ENCODE results near the gene JAK3. TPM values are rescaled to one million over a fixed set of nuclear protein-coding genes. Genes with fewer than 3 reads are reported as not detected.

The JAK3 gene
- total and polyA plus RNA-seq, 2 of the 13 experiments (the other 11 are each of a cell fraction or from before 2014, with no cell fraction given): 3.4 to 18.6 TPM

DNA sequence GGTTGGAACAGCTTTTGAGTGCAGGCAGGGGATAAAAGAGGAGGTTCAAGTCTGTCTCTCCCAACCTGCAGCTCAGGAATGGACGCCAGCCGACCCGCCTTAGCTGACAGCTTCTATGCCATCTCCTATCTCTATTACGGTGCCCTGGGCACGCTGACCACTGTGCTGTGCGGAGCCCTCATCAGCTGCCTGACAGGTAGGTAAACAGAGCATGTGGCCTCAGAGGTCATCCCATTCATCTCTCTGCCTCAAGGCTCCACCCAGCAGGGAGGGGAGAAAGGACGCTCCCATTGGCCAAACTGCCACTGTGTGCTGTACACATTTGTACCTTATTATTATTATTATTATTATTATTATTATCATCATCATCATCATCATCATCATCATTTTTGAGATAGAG lies 40.5 kb upstream of the JAK3 start (continued):
- TF ChIP-seq, protein P1, sequence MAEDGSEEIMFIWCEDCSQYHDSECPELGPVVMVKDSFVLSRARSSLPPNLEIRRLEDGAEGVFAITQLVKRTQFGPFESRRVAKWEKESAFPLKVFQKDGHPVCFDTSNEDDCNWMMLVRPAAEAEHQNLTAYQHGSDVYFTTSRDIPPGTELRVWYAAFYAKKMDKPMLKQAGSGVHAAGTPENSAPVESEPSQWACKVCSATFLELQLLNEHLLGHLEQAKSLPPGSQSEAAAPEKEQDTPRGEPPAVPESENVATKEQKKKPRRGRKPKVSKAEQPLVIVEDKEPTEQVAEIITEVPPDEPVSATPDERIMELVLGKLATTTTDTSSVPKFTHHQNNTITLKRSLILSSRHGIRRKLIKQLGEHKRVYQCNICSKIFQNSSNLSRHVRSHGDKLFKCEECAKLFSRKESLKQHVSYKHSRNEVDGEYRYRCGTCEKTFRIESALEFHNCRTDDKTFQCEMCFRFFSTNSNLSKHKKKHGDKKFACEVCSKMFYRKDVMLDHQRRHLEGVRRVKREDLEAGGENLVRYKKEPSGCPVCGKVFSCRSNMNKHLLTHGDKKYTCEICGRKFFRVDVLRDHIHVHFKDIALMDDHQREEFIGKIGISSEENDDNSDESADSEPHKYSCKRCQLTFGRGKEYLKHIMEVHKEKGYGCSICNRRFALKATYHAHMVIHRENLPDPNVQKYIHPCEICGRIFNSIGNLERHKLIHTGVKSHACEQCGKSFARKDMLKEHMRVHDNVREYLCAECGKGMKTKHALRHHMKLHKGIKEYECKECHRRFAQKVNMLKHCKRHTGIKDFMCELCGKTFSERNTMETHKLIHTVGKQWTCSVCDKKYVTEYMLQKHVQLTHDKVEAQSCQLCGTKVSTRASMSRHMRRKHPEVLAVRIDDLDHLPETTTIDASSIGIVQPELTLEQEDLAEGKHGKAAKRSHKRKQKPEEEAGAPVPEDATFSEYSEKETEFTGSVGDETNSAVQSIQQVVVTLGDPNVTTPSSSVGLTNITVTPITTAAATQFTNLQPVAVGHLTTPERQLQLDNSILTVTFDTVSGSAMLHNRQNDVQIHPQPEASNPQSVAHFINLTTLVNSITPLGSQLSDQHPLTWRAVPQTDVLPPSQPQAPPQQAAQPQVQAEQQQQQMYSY (CRISPR knock-in tag; IDR thresholded peaks at IDR 0.05): no peak
- TF ChIP-seq ZNF766 (CRISPR knock-in tag; IDR thresholded peaks at IDR 0.05; ENCODE audit: borderline replicate concordance) (no peak), JUND (CRISPR knock-in tag; IDR thresholded peaks at IDR 0.05) (no peak), MEIS2 (CRISPR knock-in tag; IDR thresholded peaks at IDR 0.05) (peak; percentile 89; the same call in 1 of the 2 replicates), HOXD1 (CRISPR knock-in tag; IDR thresholded peaks at IDR 0.05) (no peak), SAP130 (CRISPR knock-in tag; IDR thresholded peaks at IDR 0.05; ENCODE audit: low read depth) (peak; percentile 19; the same call in 1 of the 2 replicates), DNMT1 (CRISPR knock-in tag; IDR thresholded peaks at IDR 0.05) (no peak), ZNF354B (CRISPR knock-in tag; IDR thresholded peaks at IDR 0.05) (no peak), NR1H2 (CRISPR knock-in tag; IDR thresholded peaks at IDR 0.05; ENCODE audit: borderline replicate concordance, low read depth) (no peak), ZNF550 (CRISPR knock-in tag; IDR thresholded peaks at IDR 0.05; ENCODE audit: borderline replicate concordance) (no peak), ZNF207 (IDR thresholded peaks at IDR 0.05; ENCODE audit: borderline replicate concordance) (no peak), SP5 (CRISPR knock-in tag; IDR thresholded peaks at IDR 0.05; ENCODE audit: borderline replicate concordance, low read depth) (no peak)
- TF ChIP-seq, protein P2, sequence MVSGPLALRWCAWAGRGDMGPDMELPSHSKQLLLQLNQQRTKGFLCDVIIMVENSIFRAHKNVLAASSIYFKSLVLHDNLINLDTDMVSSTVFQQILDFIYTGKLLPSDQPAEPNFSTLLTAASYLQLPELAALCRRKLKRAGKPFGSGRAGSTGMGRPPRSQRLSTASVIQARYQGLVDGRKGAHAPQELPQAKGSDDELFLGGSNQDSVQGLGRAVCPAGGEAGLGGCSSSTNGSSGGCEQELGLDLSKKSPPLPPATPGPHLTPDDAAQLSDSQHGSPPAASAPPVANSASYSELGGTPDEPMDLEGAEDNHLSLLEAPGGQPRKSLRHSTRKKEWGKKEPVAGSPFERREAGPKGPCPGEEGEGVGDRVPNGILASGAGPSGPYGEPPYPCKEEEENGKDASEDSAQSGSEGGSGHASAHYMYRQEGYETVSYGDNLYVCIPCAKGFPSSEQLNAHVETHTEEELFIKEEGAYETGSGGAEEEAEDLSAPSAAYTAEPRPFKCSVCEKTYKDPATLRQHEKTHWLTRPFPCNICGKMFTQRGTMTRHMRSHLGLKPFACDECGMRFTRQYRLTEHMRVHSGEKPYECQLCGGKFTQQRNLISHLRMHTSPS (CRISPR knock-in tag; IDR thresholded peaks at IDR 0.05; ENCODE audit: low read depth): no peak
- TF ChIP-seq, protein P3, sequence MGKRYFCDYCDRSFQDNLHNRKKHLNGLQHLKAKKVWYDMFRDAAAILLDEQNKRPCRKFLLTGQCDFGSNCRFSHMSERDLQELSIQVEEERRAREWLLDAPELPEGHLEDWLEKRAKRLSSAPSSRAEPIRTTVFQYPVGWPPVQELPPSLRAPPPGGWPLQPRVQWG (CRISPR knock-in tag; IDR thresholded peaks at IDR 0.05; ENCODE audit: borderline replicate concordance, low read depth): no peak
- TF ChIP-seq, protein P4, sequence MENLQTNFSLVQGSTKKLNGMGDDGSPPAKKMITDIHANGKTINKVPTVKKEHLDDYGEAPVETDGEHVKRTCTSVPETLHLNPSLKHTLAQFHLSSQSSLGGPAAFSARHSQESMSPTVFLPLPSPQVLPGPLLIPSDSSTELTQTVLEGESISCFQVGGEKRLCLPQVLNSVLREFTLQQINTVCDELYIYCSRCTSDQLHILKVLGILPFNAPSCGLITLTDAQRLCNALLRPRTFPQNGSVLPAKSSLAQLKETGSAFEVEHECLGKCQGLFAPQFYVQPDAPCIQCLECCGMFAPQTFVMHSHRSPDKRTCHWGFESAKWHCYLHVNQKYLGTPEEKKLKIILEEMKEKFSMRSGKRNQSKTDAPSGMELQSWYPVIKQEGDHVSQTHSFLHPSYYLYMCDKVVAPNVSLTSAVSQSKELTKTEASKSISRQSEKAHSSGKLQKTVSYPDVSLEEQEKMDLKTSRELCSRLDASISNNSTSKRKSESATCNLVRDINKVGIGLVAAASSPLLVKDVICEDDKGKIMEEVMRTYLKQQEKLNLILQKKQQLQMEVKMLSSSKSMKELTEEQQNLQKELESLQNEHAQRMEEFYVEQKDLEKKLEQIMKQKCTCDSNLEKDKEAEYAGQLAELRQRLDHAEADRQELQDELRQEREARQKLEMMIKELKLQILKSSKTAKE (CRISPR knock-in tag; IDR thresholded peaks at IDR 0.05; ENCODE audit: borderline replicate concordance): no peak
- TF ChIP-seq, protein P5, sequence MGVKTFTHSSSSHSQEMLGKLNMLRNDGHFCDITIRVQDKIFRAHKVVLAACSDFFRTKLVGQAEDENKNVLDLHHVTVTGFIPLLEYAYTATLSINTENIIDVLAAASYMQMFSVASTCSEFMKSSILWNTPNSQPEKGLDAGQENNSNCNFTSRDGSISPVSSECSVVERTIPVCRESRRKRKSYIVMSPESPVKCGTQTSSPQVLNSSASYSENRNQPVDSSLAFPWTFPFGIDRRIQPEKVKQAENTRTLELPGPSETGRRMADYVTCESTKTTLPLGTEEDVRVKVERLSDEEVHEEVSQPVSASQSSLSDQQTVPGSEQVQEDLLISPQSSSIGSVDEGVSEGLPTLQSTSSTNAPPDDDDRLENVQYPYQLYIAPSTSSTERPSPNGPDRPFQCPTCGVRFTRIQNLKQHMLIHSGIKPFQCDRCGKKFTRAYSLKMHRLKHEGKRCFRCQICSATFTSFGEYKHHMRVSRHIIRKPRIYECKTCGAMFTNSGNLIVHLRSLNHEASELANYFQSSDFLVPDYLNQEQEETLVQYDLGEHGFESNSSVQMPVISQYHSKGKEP (CRISPR knock-in tag; IDR thresholded peaks at IDR 0.05): no peak
- TF ChIP-seq, protein P6, sequence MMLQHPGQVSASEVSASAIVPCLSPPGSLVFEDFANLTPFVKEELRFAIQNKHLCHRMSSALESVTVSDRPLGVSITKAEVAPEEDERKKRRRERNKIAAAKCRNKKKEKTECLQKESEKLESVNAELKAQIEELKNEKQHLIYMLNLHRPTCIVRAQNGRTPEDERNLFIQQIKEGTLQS (CRISPR knock-in tag; IDR thresholded peaks at IDR 0.05): no peak
- TF ChIP-seq, protein P7, sequence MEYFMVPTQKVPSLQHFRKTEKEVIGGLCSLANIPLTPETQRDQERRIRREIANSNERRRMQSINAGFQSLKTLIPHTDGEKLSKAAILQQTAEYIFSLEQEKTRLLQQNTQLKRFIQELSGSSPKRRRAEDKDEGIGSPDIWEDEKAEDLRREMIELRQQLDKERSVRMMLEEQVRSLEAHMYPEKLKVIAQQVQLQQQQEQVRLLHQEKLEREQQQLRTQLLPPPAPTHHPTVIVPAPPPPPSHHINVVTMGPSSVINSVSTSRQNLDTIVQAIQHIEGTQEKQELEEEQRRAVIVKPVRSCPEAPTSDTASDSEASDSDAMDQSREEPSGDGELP (IDR thresholded peaks at IDR 0.05; ENCODE audit: borderline replicate concordance, low read depth): peak; percentile 38; the same call in 1 of the 2 replicates
